ENCODE results near the gene SLC13A2. TPM values are rescaled to one million over a fixed set of nuclear protein-coding genes. Genes with fewer than 3 reads are reported as not detected.

Gene SLC13A2
- polyA plus RNA-seq, 4 donors: 40.5 to 320 (median 211) TPM

DNA sequence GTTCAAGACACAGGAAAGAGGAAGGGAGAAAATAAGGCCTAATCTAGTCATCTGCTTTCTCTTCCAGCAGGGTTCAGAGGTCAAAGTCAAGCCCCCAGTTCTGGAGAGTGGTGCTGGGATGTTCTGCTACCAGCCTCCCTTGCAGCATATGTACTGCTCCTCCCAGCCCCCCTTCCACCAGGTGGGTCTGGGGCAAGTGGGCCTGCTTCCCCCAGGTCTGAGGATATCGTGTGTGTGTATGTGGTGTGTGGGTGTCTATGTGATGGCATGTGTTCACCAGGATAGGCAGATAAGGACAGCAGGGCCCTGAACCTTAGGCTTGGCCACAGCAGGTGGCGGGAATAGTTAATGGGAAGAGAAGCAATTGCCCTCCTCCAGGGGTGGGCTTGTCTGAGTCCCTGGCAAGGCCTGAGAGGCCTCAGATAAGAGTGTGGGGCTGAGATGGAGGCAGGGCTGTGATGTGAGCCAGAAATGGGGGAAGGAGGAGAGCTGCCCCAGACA, 53.8 kb downstream of the SLC13A2 start:
- Histone ChIP-seq H3K27me3 (ENCODE audit: control insufficient read depth in 3 of 3, insufficient read depth in 3 of 3, low read length in 3 of 3) (peaks cover 0 to 2% (median 0%) of the 10 kb centered on the region in 3 donors), H3K4me3 (ENCODE audit: low read depth in 1 of 3, low read length in 3 of 3) (no peak overlapping the region), H3K27ac (ENCODE audit: low read depth in 1 of 3, low read length in 2 of 3) (no peak overlapping the region), H3K4me1 (ENCODE audit: control insufficient read depth in 3 of 3, insufficient read depth in 2 of 3, low read depth in 1 of 3, low read length in 2 of 3) (peaks cover 0 to 25% (median 0%) of the 10 kb centered on the region in 3 donors), H3K36me3 (ENCODE audit: control insufficient read depth in 3 of 3, insufficient read depth in 2 of 3, low read depth in 1 of 3, low read length in 3 of 3) (no peaks in the 10 kb centered on the region), H3K9me3 (ENCODE audit: control insufficient read depth in 2 of 2, insufficient read depth in 1 of 2, low read depth in 1 of 2, low read length in 1 of 2) (no peaks in the 10 kb centered on the region)
- DNase-seq (no peak), FAIRE-seq (no peak)
- WGBS, 3 donors: 87 to 96% (median 90%) methylated on average over 2 of the region's 2 CpGs

DNA sequence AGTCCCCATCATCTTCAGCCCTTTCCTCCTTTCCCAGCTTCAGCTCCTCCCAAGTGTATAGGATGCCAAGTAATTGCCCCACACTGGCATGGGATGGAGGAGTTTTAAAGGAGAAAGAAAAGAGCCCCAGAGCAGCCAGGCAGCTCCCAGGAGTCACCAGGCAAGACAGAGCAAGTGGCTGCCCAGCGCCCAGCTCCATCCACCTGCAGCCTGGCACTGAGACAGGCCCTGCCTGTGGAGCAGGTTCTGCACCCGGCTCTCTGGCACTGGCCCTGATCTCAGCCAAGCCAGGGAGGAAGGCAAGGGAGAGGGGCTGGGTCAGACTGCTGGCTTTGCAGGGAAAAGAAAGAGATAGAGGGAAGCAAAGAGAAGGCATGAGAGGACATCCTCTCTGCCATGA, 54.4 kb downstream of the SLC13A2 start:
- 37 to 65% (median 38%) methylated on average over 2 of the region's 2 CpGs for WGBS, 3 donors
- no peak for FAIRE-seq
- H3K36me3 ChIP-seq (ENCODE audit: control insufficient read depth in 3 of 3, insufficient read depth in 2 of 3, low read depth in 1 of 3, low read length in 3 of 3): no peaks in the 10 kb centered on the region
- no peak overlapping the region for H3K4me3 ChIP-seq (ENCODE audit: low read depth in 1 of 3, low read length in 3 of 3)
- no peak for DNase-seq
- no peak overlapping the region for H3K27ac ChIP-seq (ENCODE audit: low read depth in 1 of 3, low read length in 2 of 3)
- peaks cover 0 to 2% (median 0%) of the 10 kb centered on the region in 3 donors for H3K27me3 ChIP-seq (ENCODE audit: control insufficient read depth in 3 of 3, insufficient read depth in 3 of 3, low read length in 3 of 3)
- no peaks in the 10 kb centered on the region for H3K9me3 ChIP-seq (ENCODE audit: control insufficient read depth in 2 of 2, insufficient read depth in 1 of 2, low read depth in 1 of 2, low read length in 1 of 2)
- peaks cover 0 to 25% (median 1%) of the 10 kb centered on the region in 3 donors for H3K4me1 ChIP-seq (ENCODE audit: control insufficient read depth in 3 of 3, insufficient read depth in 2 of 3, low read depth in 1 of 3, low read length in 2 of 3)

DNA sequence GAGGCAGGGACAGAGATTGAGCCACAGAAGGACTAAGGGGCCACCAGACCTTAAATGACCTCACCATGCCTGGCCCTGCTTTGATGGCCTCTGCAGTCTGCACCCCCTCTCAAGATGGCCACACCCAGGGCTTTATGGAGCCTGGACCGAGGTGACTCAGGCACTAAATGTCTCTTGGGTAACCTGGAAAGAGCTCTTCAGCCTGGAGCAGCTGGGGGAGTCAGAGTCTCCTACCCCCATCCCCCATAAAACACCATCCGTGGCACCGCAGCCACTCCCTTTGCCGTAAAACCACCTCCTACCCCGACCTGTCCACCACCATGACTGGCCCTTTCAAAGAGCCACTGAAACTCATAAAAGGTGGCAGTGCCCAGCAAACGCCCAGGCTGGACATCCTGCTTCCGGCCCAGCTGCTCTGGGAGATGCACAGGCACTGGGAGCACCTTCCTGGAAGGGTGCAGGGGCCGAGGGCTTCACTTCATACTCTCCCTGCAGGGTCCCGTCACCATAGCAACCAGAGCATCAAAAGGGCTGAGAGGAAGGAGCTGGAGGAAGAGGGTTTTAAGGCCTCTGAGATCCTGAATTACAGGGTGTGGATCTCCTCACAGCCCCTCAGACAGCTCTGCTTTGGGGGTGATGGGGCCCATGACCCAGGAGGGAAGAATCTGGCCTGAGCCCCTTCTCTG, 55.0 kb downstream of the SLC13A2 start:
- no peak for FAIRE-seq
- Histone ChIP-seq H3K4me1 (ENCODE audit: control insufficient read depth in 3 of 3, insufficient read depth in 2 of 3, low read depth in 1 of 3, low read length in 2 of 3) (peaks cover 0 to 25% (median 4%) of the 10 kb centered on the region in 3 donors), H3K27me3 (ENCODE audit: control insufficient read depth in 3 of 3, insufficient read depth in 3 of 3, low read length in 3 of 3) (peaks cover 0 to 2% (median 0%) of the 10 kb centered on the region in 3 donors), H3K27ac (ENCODE audit: low read depth in 1 of 3, low read length in 2 of 3) (no peak overlapping the region), H3K9me3 (ENCODE audit: control insufficient read depth in 2 of 2, insufficient read depth in 1 of 2, low read depth in 1 of 2, low read length in 1 of 2) (no peaks in the 10 kb centered on the region), H3K36me3 (ENCODE audit: control insufficient read depth in 3 of 3, insufficient read depth in 2 of 3, low read depth in 1 of 3, low read length in 3 of 3) (no peaks in the 10 kb centered on the region), H3K4me3 (ENCODE audit: low read depth in 1 of 3, low read length in 3 of 3) (no peak overlapping the region)
- WGBS, 3 donors: 45 to 62% (median 56%) methylated on average over 9 of the region's 9 CpGs
- DNase-seq: peak; percentile 26 to 37

DNA sequence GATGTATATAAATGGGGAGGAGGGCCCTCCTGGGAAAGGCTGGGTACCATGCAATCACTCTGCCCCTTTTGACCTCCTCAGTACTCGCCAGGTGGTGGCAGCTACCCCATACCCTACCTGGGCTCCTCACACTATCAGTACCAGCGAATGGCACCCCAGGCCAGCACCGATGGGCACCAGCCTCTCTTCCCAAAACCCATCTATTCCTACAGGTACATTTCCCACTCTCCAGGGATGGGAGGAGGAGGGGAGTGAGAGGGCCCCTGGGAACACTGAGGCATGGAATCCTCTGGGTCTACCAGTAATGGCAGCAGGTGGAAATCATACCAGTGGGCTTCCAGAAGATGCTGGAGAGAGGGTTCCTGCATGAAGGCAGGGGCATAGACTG, 55.6 kb downstream of the SLC13A2 start:
- no peak for DNase-seq
- Histone ChIP-seq H3K27ac (ENCODE audit: low read depth in 1 of 3, low read length in 2 of 3) (no peak overlapping the region), H3K27me3 (ENCODE audit: control insufficient read depth in 3 of 3, insufficient read depth in 3 of 3, low read length in 3 of 3) (peaks cover 0 to 2% (median 0%) of the 10 kb centered on the region in 3 donors), H3K4me3 (ENCODE audit: low read depth in 1 of 3, low read length in 3 of 3) (no peak overlapping the region), H3K36me3 (ENCODE audit: control insufficient read depth in 3 of 3, insufficient read depth in 2 of 3, low read depth in 1 of 3, low read length in 3 of 3) (no peaks in the 10 kb centered on the region), H3K4me1 (ENCODE audit: control insufficient read depth in 3 of 3, insufficient read depth in 2 of 3, low read depth in 1 of 3, low read length in 2 of 3) (peaks cover 0 to 25% (median 4%) of the 10 kb centered on the region in 3 donors), H3K9me3 (ENCODE audit: control insufficient read depth in 2 of 2, insufficient read depth in 1 of 2, low read depth in 1 of 2, low read length in 1 of 2) (no peaks in the 10 kb centered on the region)
- FAIRE-seq: no peak
- WGBS, 3 donors: 83 to 87% (median 84%) methylated on average over 3 of the region's 3 CpGs

DNA sequence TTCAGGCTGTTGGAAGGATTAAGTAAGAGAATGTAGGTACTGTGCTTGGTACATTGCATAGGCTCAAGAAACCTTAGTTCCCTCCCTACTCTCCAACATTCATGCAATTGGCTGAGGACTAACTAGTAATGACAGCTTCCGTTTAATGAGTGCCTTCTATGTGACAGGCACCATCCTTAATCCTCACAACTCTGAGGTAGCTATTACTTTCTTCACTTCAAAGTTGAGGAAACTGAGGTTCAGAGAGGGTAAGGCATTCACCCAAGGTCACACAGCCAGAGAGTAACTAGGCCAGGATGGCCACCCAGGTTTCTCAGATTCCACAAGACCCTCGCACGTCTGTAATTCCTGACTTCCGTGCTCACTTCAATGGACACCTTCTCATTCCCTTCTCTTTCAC, 56.8 kb downstream of the SLC13A2 start:
- Histone ChIP-seq H3K27ac (ENCODE audit: low read depth in 1 of 3, low read length in 2 of 3) (no peak overlapping the region), H3K27me3 (ENCODE audit: control insufficient read depth in 3 of 3, insufficient read depth in 3 of 3, low read length in 3 of 3) (peaks cover 0 to 2% (median 0%) of the 10 kb centered on the region in 3 donors), H3K4me3 (ENCODE audit: low read depth in 1 of 3, low read length in 3 of 3) (no peak overlapping the region), H3K4me1 (ENCODE audit: control insufficient read depth in 3 of 3, insufficient read depth in 2 of 3, low read depth in 1 of 3, low read length in 2 of 3) (peaks cover 0 to 16% (median 4%) of the 10 kb centered on the region in 3 donors), H3K36me3 (ENCODE audit: control insufficient read depth in 3 of 3, insufficient read depth in 2 of 3, low read depth in 1 of 3, low read length in 3 of 3) (no peaks in the 10 kb centered on the region), H3K9me3 (ENCODE audit: control insufficient read depth in 2 of 2, insufficient read depth in 1 of 2, low read depth in 1 of 2, low read length in 1 of 2) (no peaks in the 10 kb centered on the region)
- 88 to 92% (median 88%) methylated on average over 4 of the region's 4 CpGs for WGBS, 3 donors
- DNase-seq (no peak), FAIRE-seq (no peak)

DNA sequence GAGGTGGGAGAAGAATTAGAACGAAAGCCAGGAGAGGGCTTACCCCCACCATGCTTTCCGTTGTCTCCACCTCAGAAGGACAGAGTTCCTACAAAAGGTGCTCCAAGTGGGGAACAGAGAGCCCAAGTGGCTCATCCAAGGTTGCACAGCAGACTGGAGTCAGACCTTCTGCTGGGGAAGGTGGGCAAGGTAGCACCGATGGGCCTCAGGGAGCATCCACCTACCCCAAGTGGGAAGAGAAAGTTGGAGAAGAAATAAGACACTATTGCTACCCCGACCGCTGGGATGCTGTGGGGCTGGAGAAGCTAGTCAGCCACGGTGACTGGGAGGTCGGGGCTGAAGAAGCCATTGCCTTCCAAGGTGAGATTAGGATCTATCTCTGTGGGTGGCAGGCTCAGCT, 57.5 kb downstream of the SLC13A2 start:
- H3K27me3 ChIP-seq (ENCODE audit: control insufficient read depth in 3 of 3, insufficient read depth in 3 of 3, low read length in 3 of 3): peaks cover 0 to 2% (median 0%) of the 10 kb centered on the region in 3 donors
- WGBS, 3 donors: 79 to 83% (median 80%) methylated on average over 7 of the region's 7 CpGs
- H3K9me3 ChIP-seq (ENCODE audit: control insufficient read depth in 2 of 2, insufficient read depth in 1 of 2, low read depth in 1 of 2, low read length in 1 of 2): no peaks in the 10 kb centered on the region
- no peak for DNase-seq
- no peaks in the 10 kb centered on the region for H3K36me3 ChIP-seq (ENCODE audit: control insufficient read depth in 3 of 3, insufficient read depth in 2 of 3, low read depth in 1 of 3, low read length in 3 of 3)
- H3K4me1 ChIP-seq (ENCODE audit: control insufficient read depth in 3 of 3, insufficient read depth in 2 of 3, low read depth in 1 of 3, low read length in 2 of 3): peaks cover 0 to 9% (median 4%) of the 10 kb centered on the region in 3 donors
- no peak overlapping the region for H3K4me3 ChIP-seq (ENCODE audit: low read depth in 1 of 3, low read length in 3 of 3)
- no peak overlapping the region for H3K27ac ChIP-seq (ENCODE audit: low read depth in 1 of 3, low read length in 2 of 3)
- FAIRE-seq: no peak

DNA sequence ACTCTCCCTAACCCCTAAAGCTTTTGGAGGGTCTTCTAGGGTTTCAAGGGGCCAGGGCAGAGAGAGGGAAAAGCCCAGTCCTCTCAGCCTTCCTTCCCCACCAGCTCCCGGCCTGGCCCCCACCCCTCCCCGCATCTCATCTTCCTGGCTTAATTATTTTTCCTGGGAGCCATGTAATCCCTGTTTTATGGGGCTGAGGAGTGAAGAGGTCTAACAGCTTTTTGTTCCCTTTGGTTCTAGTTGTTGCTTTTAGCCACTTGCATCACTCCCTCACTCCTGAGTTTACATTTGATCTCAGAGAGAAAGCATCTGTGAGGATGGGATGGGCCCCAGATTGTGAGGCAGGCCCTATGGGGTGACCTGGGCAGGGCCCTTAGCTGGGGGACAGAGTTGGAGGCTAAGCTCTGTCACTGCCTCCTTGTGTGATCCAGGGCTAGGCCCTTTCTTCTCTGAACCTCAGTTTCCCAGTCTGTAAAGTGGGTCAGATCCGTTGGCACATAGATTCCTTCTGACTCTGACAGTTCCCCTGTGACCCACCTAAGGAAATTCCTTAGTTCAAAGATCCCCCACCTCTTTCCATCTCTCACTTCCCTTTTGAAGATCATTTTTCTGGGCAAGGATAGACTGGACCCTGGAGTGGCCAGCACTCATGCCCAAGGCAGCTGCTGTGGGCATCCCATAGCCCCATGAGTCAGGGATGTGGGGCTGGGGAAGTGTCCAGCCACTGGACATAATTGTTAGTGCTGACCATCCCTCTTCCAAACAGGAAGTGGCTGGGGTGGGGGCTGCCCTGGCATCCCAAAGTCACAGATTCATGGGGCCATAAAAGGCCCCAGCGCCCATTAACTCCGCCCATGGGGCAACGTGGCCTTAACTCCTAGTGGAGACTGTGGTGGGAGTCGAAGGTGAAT, 58.9 kb downstream of the SLC13A2 start:
- Histone ChIP-seq H3K4me3 (ENCODE audit: low read depth in 1 of 3, low read length in 3 of 3) (no peak overlapping the region), H3K27ac (ENCODE audit: low read depth in 1 of 3, low read length in 2 of 3) (no peak overlapping the region), H3K36me3 (ENCODE audit: control insufficient read depth in 3 of 3, insufficient read depth in 2 of 3, low read depth in 1 of 3, low read length in 3 of 3) (no peaks in the 10 kb centered on the region), H3K4me1 (ENCODE audit: control insufficient read depth in 3 of 3, insufficient read depth in 2 of 3, low read depth in 1 of 3, low read length in 2 of 3) (peaks cover 0 to 4% (median 2%) of the 10 kb centered on the region in 3 donors), H3K27me3 (ENCODE audit: control insufficient read depth in 3 of 3, insufficient read depth in 3 of 3, low read length in 3 of 3) (peaks cover 0 to 2% (median 0%) of the 10 kb centered on the region in 3 donors), H3K9me3 (ENCODE audit: control insufficient read depth in 2 of 2, insufficient read depth in 1 of 2, low read depth in 1 of 2, low read length in 1 of 2) (no peaks in the 10 kb centered on the region)
- FAIRE-seq: no peak
- DNase-seq: no peak
- 64 to 82% (median 71%) methylated on average over 7 of the region's 7 CpGs for WGBS, 3 donors

DNA sequence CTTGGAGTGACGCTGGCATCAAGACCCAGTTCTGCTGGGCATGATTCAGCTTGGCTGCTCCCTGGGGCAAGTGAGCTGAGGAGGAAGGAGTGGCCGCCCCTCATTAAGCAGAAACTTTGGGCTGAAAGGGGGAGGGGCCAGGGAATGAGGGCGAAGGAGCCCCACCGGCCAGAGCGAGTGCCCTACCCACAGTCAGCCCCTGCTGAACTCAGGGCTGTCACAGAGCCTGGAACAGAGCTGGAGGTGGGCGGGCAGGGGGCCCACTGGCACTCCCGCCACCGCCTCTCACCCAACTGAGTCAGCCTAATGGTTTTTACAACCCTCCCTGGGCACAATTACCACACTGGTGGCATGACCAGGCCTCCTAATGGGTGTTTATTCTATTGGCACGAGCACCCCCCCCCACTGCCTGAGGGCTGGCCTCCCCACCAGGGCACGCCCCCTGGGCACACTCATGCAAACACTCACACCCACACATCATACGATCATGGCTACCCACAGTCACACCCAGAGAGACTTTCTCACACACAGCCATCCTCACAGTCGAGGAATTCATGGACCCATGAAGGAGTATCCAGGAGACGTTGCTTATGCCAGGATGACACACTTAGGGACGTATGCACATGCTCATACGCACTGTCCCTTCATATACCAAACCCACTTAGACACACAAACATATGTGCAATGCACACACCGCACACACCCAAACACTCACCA, 59.8 kb downstream of the SLC13A2 start:
- 36 to 62% (median 56%) methylated on average over 14 to 16 of the region's 16 CpGs for WGBS, 3 donors
- H3K9me3 ChIP-seq (ENCODE audit: control insufficient read depth in 2 of 2, insufficient read depth in 1 of 2, low read depth in 1 of 2, low read length in 1 of 2): no peaks in the 10 kb centered on the region
- peaks cover 0 to 4% (median 0%) of the 10 kb centered on the region in 3 donors for H3K4me1 ChIP-seq (ENCODE audit: control insufficient read depth in 3 of 3, insufficient read depth in 2 of 3, low read depth in 1 of 3, low read length in 2 of 3)
- H3K27me3 ChIP-seq (ENCODE audit: control insufficient read depth in 3 of 3, insufficient read depth in 3 of 3, low read length in 3 of 3): peaks cover 0 to 2% (median 0%) of the 10 kb centered on the region in 3 donors
- FAIRE-seq (no peak), DNase-seq (no peak)
- H3K36me3 ChIP-seq (ENCODE audit: control insufficient read depth in 3 of 3, insufficient read depth in 2 of 3, low read depth in 1 of 3, low read length in 3 of 3): no peaks in the 10 kb centered on the region
- H3K4me3 ChIP-seq (ENCODE audit: low read depth in 1 of 3, low read length in 3 of 3): no peak overlapping the region
- H3K27ac ChIP-seq (ENCODE audit: low read depth in 1 of 3, low read length in 2 of 3): no peak overlapping the region

Data from small intestine (tissue), 7 donors.